NCI-H345 (cell line): Measurements from ENCODE around the gene TUBGCP4.

Experiments
- DNase-seq: peaks from one replicate; lab custom pipeline; 2025; lab: John Stamatoyannopoulos, UW

Gene TUBGCP4

DNA sequence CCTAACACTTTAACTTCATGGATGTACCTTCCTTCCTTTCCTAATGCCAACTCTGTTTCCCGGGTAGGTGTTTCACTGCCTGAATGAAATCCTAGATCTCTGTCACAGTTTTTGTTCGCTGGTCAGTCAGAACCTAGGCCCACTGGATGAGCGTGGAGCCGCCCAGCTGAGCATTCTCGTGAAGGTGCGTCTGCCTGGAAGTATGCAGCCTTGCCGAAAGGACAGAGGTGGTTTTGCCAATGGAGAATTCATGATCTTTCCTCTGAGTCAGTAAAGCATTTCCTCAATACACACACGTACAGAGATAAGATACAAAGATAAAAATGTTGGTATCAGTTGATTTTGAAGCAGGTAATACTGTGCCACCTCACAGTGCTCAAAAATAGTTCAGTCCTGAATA is 32.7 kb downstream of the TUBGCP4 start:
- no peak for DNase-seq

DNA sequence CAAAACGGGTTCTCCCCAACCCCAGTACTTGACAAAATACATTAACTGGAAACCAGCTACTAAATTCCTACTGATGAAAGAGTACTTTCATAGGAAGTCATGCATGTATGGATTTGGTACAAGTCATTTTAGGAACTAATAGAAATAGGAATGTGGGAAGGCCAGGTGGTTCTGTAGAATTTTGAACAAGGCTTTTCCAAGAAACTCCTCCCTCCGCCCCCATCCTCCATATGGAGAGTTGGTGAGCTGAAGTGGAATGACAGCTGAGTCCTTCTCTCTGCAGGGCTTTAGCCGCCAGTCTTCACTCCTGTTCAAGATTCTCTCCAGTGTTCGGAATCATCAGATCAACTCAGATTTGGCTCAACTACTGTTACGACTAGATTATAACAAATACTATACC is 33.2 kb downstream of the TUBGCP4 start:
- no peak for DNase-seq

DNA sequence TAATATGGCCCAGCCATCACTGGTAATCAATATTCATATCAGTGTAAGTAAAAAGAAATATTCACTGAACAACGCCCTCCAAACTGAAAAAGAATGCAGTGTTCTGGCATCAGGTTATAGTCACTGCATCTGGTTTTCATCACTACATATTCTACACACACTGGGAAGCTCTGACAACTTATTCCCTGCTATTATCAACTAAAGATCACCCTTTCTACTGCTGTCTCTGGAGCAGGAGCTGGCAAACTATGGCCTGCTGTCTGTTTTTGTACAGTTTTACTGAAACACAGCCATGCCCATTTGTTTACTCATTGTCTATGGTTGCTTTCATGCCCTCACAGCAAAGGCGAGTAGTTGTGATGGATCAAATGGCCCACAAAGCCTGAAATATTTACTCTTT is 35.3 kb downstream of the TUBGCP4 start:
- no peak for DNase-seq

DNA sequence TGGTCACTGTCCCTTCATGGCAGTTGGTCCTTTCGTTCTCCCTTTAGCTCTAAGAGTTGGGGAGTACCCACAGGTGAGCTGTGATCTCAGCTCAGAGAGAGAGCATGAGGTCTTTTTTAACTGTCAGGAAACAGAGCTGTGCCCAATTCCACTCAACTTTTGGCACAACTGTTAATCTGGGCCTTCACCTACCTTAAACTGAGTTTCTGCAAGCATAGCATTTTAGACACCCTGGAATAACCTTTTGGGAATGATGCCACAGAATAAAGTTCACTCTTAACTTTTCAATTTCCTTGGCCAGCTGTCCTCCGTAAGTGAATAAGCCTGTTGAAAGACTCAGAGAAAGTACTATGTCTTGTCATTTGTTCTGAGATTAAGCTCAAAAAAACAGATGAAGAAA is 35.9 kb downstream of the TUBGCP4 start:
- no peak for DNase-seq

DNA sequence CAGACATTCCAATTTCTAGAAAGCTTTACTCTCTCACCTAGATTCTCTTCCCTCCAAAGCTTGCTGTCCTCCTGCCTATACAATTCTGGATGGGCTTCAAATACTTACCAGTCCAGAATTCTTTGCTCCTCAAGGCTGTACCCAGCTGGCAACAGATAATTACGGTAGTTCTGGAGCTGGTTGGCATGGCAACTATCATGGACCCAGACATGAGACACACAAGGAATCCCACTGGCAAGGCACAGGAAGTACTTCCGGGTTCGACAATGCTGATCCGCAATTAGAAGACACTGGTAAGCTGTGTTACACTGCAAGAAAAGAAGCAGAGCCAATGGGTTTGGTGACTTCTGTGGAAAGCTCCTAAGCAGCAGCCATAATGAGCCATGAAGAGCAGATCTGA is 37.9 kb downstream of the TUBGCP4 start:
- no peak for DNase-seq

DNA sequence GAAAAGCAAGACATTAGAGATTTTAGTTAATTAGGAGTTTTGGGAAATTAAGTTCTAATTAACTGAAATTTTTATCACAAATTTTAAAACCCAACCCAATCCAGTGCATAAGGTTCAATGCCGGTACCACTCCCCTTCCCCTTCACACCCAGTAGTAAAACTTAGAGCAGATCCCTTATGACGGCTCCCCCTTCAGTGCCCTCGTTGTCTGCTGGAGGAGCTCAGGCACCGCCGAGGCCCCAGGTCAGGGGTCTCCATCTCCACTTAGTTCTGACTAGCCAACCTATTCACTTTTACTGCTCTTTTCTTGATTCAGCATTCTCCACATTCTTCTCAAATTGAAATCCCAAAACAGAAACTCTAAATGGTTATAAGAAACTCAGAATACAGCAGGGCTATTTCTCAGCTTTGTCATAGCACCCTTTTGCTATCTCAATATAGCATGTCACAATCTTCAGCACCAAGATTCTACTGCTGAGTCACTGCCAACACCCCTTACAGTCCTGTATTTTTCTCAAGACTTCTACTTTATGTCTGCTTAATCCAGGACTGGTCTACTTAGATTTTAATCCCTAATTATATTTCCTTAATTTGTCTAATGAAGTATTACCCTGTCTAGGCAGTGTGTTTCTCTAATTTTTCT is 39.8 kb downstream of the TUBGCP4 start:
- no peak for DNase-seq

DNA sequence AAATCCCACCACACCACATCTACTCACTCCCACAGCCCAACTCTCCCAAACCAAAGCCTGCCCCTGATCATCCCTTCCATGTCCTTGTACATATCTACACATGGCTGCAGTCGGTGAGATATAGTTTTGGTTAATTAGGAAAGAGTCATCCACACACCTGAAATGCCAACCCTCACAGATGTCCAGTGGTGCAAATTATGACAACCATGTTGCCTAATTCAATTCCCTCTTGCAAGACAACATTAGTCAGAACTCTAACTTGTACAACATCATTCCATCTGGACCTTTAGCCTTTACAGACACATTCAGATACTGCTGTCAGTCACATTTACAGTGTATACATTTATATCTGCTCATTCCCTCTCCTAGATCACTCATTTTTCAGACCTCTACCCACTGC is 41.2 kb downstream of the TUBGCP4 start:
- no peak for DNase-seq

DNA sequence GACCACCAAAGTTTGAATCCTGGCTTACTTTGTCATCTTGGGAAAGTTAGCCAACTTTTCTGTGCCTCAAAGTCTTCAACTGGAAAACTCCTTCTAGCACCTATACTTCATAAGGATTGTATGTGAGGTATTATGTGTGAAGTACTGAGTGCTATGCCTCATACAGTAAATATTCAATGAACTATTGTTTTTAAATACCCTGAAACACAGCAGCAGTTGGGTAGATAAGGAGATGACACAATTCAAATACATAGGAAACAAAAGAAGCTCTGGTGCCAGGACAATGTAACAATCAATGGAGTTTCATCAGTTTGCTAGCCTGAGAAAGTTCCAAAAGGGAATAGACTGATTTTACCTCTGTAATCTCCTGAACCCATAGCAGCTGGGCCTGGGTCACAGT is 43.3 kb downstream of the TUBGCP4 start:
- DNase-seq: no peak

DNA sequence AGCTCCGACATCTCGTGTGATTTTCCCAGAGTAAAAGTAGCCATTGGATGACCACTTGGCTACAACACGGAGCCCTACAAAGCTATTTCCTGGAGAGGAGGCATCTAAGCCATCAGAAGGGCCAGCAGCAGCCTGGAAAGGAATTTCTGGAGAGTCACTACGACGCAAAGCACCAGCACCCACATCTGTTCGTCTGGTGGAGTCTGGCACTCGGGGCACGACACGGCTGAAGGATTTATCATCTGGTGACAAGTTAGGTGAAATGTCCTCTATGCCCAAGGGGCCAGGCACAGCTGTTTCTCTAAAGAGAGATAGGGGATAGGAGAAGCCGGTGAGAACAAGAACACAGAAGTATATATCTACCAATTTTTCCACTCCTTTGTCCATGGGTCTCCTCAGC is 49.5 kb downstream of the TUBGCP4 start:
- no peak for DNase-seq

DNA sequence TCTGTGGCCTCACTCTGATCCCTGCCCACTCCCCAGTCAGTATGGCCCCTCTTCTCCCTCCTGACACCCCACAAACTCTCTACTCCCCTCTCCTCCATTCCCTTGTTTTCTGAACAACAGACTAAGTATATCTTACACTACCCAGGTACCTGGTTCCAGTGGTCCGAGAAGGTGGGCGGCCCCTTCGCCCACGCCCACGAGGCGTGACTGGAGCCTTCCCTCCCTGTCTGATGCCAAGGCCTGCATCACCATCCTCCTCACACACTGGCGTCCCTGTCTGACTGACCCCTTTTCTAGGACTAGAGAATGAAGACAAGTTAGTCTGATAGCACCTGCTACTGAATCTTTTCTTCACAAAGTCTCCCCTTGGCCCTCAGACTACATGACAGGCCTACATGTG is 50.0 kb downstream of the TUBGCP4 start:
- DNase-seq: no peak

DNA sequence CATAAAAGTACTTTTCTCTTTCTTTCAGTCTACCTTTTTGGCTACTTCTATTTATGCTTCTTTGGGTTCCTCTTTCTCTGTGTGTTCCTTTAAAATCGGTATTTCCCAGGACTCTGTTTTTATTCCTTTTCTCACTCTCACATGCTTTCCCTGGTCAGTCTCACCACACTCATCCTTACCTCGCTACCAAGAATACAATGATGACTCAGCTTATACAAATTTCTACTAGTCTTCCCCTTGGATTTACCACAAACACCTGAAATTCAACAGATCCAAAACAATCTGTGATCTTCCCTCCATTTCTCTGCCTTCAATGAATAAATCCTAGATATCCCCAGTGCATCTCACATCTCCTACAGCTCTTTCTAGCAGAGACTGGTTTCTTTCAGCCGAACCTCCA is 52.9 kb downstream of the TUBGCP4 start:
- DNase-seq: no peak

DNA sequence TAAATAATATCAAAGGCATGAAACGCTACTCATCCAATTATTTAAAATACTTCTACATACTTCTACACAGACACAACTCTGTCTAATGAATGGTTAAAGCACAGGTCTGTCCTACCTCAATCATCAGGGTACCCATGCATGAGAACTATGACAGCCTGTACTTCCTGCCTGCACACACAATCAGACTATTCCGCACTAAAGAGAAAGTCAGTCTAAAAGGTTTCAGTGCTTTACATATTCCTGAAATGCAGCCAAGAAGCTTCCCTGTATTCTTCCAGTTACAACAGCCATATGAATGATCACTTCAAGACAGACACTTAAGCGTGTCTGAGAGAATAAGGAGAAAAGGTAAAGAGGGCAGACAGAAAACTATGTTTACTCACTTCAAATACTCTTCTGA is 58.8 kb downstream of the TUBGCP4 start:
- DNase-seq: no peak

DNA sequence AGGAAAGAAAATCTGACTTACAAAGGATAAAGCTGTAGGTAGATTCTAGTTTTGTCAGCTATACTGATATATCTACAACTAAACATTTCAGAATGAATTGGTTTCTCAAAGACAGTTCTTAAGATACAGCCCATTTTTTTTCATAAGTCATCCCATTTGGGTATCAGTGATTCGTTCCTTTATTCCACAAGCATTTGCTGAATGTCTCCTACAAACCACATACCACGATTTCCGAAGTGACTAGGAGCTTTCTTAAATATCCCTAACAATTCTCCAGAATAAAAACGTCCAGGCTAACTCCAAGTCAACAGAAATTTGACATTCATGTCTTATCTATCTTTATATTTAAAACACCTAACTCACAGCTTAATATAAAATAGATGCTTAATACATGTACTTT is 62.3 kb downstream of the TUBGCP4 start:
- DNase-seq: no peak

DNA sequence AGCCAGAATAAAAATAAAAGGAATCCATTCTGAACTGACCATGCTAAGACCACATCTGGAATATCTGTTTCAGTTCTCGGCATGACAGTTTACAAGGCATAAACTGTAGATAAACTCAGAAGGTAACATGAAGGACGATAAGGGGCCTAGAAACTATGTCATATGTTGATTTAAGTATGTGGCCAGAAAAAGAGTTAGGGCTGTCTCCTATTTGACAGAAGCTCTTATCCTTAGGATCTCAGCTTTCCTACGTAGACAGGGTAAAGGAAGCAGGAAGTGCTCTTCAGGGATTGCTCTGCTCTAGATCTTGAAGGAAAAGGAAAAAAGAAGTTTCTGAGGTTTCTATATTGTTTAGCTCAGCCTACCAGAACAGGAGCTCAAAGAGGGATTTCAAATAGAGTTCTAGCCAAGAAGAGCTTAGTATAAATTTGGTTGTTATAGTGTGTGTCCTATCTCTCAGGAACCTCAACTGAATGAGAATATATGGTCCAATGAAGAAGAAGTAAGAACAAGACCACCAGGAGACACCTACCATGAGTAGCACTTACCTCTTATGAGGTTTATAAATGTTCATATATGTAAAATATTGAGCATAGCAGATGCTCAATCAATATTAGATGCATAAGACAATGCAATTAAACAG is 62.9 kb downstream of the TUBGCP4 start:
- DNase-seq: no peak

DNA sequence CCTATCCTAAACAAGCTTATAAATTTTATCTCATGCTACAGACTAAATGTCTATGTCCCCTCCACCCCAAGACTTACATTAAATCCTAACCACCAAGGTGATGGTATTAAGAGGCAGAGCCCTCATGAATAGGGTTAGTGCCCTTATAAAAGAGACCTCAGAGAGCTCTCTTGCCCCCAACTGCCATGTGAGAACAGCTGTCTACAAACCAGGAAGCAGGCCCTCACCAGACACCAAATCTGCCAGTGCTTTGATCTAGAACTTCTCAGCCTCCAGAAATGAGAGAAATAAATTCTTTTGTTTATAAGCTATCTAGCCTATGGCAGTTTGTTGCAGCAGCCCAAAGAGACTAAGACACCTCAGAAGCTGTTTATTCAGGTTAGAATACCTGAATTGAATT is 63.5 kb downstream of the TUBGCP4 start:
- no peak for DNase-seq

DNA sequence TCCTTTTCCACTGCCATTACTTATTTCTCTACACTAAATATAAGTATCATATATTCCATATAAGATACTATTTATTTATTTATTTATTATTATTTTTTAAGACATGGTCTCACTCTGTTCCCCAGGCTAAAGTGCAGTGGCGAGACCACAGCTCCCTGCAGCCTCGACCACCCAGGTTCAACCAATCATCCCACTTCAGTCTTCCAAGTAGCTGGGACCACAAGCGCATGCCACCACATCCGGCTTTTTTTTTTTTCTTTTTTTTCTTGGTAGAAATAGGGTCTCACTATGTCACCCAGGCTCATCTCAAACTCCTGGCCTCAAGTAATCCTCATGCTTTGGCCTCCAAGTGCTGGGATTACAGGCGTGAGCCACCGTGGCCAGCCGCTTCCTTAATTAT is 65.5 kb downstream of the TUBGCP4 start:
- no peak for DNase-seq

DNA sequence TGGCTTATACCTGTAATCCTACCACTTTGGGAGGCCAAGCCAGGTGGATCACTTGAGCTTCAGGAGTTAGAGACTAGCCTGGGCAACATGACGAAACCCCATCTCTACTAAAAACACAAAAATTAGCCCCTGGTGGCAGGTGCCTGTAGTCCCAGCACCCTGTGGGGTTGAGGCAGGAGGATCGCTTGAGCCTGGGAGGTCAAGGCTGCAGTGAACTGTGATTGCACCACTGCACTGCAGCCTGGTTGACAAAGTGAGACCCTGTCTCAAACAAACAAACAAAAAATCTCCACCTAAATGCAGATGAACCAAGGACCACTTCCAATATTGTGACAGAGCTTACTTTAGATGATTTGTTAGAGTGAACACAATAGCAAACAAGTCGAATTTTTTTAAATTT is 68.4 kb downstream of the TUBGCP4 start:
- no peak for DNase-seq

DNA sequence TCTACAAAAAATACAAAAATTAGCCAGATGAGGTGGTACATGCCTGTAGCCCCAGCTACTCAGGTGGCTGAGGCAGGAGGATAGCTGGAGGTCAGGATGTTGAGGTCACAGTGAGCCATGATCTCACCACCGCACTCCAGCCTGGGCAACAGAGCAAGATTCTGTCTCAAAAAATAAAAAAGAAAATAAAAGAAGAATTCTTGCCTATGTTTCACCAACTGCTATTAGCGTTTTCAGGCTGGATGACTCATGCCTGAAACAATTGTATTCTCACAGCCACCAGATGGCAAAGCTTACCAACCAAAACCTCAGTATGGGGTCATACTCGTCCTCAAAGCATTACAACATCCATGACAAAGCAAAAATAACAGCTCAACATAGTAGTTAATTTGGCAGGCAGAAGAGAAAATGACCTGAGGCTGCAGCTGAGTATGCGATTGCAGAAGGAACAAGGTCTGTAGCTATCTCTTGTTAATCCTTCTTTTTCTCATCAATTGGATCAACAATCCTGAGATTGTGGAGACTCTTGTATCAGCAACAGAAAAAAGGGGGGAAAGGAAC is 69.9 kb downstream of the TUBGCP4 start:
- DNase-seq: peak; percentile 46

DNA sequence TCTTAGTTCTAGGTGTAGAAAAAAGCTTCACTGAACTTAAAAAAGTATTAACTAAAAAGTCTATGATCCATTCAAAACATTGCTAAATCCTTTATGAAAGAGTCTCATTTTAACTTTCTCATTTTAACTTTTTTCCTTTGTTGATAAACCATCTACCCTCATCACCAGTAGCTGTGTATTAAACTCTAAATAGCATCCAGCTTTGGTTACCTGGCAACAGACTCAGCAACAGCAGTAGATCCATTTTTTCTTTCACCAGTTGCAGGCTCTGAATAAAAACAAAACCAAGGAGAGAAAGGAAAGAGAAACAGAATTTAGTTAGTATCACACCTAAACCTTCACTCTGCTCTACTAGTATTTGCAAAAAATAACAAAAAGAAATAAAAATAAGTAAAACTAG is 70.4 kb downstream of the TUBGCP4 start:
- peak; percentile 1 for DNase-seq

DNA sequence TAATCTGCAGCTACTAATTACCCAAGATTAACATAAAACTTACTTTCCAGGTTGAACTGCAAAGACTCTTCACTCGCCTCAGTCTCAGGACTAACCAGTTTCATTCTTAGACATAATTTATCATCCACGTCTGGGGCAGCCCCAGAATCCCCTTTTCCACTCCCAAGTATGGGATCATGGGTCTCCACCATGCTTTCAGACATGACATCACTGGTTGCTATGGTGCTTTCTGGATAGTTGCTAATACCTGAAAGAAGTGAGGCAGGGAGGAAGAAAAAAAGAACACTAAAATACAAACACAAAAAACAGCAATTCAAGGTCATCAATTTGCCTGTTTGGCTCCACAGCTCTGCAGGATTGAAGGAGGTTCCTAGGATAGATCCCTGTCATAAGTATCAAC is 75.4 kb downstream of the TUBGCP4 start:
- DNase-seq: no peak

DNA sequence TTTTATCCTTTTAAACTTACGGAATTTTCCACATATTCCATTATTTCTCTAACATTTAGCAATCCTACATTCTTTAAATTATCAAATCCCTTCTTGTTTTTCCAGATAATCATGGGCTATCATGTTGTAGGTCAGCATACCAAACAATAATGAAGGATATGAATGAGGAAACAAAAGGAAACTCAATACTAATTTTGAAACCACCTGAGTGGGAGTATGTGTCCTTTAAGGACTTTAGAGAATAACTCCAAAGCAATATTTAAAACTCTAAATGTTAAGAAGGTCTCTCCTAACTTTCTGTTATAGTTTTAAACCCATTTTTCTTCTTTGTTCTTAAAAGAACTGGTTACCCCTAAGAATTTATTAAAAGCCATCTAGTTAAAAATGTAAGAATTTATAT is 79.1 kb downstream of the TUBGCP4 start:
- DNase-seq: no peak
